ENCODE measurements around the gene FZD10. TPM values are rescaled to one million over a fixed set of nuclear protein-coding genes. Genes with fewer than 3 reads are reported as not detected.

FZD10 gene
- total and polyA plus RNA-seq, 2 donors: 0.37 to 0.57 TPM

- WGBS: 89% methylated on average over 7 of the region's 7 CpGs
- no peak for DNase-seq (ENCODE audit: low read depth in 6 of 9, low spot score in 9 of 9)
- Histone ChIP-seq H3K36me3 (ENCODE audit: control insufficient read depth in 2 of 2, insufficient read depth in 2 of 2, low read length in 1 of 2) (no peaks in the 10 kb centered on the region), H3K27ac (ENCODE audit: low read depth in 1 of 2, low read length in 1 of 2) (no peak overlapping the region), H3K4me1 (ENCODE audit: control insufficient read depth in 2 of 2, insufficient read depth in 2 of 2, low read length in 2 of 2) (no peaks in the 10 kb centered on the region), H3K4me3 (ENCODE audit: low read length in 2 of 2) (no peak overlapping the region), H3K9me3 (ENCODE audit: control insufficient read depth in 2 of 2, insufficient read depth in 1 of 2, low read length in 1 of 2) (no peaks in the 10 kb centered on the region), H3K27me3 (ENCODE audit: control insufficient read depth in 2 of 2, insufficient read depth in 1 of 2, low read length in 1 of 2) (peaks cover 2 to 9% of the 10 kb centered on the region in 2 donors)
These were observed 16.9 kb downstream of the FZD10 start for GRCh38 chr12:130179191-130179590.

GRCh38 chr12:130179621-130180020 lies 17.4 kb downstream of the FZD10 start:
- H3K27me3 ChIP-seq (ENCODE audit: control insufficient read depth in 2 of 2, insufficient read depth in 1 of 2, low read length in 1 of 2): peaks cover 2 to 9% of the 10 kb centered on the region in 2 donors
- 94% methylated on average over 11 of the region's 11 CpGs for WGBS
- DNase-seq (ENCODE audit: low read depth in 6 of 9, low spot score in 9 of 9): no peak
- no peaks in the 10 kb centered on the region for H3K36me3 ChIP-seq (ENCODE audit: control insufficient read depth in 2 of 2, insufficient read depth in 2 of 2, low read length in 1 of 2)
- no peak overlapping the region for H3K4me3 ChIP-seq (ENCODE audit: low read length in 2 of 2)
- H3K4me1 ChIP-seq (ENCODE audit: control insufficient read depth in 2 of 2, insufficient read depth in 2 of 2, low read length in 2 of 2): no peaks in the 10 kb centered on the region
- no peaks in the 10 kb centered on the region for H3K9me3 ChIP-seq (ENCODE audit: control insufficient read depth in 2 of 2, insufficient read depth in 1 of 2, low read length in 1 of 2)
- no peak overlapping the region for H3K27ac ChIP-seq (ENCODE audit: low read depth in 1 of 2, low read length in 1 of 2)

GRCh38 chr12:130181211-130181610 lies 18.9 kb downstream of the FZD10 start:
- Histone ChIP-seq H3K27me3 (ENCODE audit: control insufficient read depth in 2 of 2, insufficient read depth in 1 of 2, low read length in 1 of 2) (peaks cover 2 to 9% of the 10 kb centered on the region in 2 donors), H3K9me3 (ENCODE audit: control insufficient read depth in 2 of 2, insufficient read depth in 1 of 2, low read length in 1 of 2) (no peaks in the 10 kb centered on the region), H3K4me1 (ENCODE audit: control insufficient read depth in 2 of 2, insufficient read depth in 2 of 2, low read length in 2 of 2) (no peaks in the 10 kb centered on the region), H3K27ac (ENCODE audit: low read depth in 1 of 2, low read length in 1 of 2) (no peak overlapping the region), H3K4me3 (ENCODE audit: low read length in 2 of 2) (no peak overlapping the region), H3K36me3 (ENCODE audit: control insufficient read depth in 2 of 2, insufficient read depth in 2 of 2, low read length in 1 of 2) (no peaks in the 10 kb centered on the region)
- DNase-seq (ENCODE audit: low read depth in 6 of 9, low spot score in 9 of 9): no peak
- WGBS: 88% methylated on average over 10 of the region's 10 CpGs

- no peak overlapping the region for H3K4me3 ChIP-seq (ENCODE audit: low read length in 2 of 2)
- H3K27ac ChIP-seq (ENCODE audit: low read depth in 1 of 2, low read length in 1 of 2): no peak overlapping the region
- no peak for DNase-seq (ENCODE audit: low read depth in 6 of 9, low spot score in 9 of 9)
- WGBS: 89% methylated on average over 23 of the region's 23 CpGs
- H3K27me3 ChIP-seq (ENCODE audit: control insufficient read depth in 2 of 2, insufficient read depth in 1 of 2, low read length in 1 of 2): peaks cover 0 to 4% of the 10 kb centered on the region in 2 donors
- no peaks in the 10 kb centered on the region for H3K9me3 ChIP-seq (ENCODE audit: control insufficient read depth in 2 of 2, insufficient read depth in 1 of 2, low read length in 1 of 2)
- H3K4me1 ChIP-seq (ENCODE audit: control insufficient read depth in 2 of 2, insufficient read depth in 2 of 2, low read length in 2 of 2): no peaks in the 10 kb centered on the region
- no peaks in the 10 kb centered on the region for H3K36me3 ChIP-seq (ENCODE audit: control insufficient read depth in 2 of 2, insufficient read depth in 2 of 2, low read length in 1 of 2)
These were observed 21.5 kb downstream of the FZD10 start for GRCh38 chr12:130183585-130184370.

GRCh38 chr12:130184404-130185090 lies 22.3 kb downstream of the FZD10 start:
- Histone ChIP-seq H3K9me3 (ENCODE audit: control insufficient read depth in 2 of 2, insufficient read depth in 1 of 2, low read length in 1 of 2) (no peaks in the 10 kb centered on the region), H3K27me3 (ENCODE audit: control insufficient read depth in 2 of 2, insufficient read depth in 1 of 2, low read length in 1 of 2) (peaks cover 0 to 3% of the 10 kb centered on the region in 2 donors), H3K4me3 (ENCODE audit: low read length in 2 of 2) (no peak overlapping the region), H3K4me1 (ENCODE audit: control insufficient read depth in 2 of 2, insufficient read depth in 2 of 2, low read length in 2 of 2) (no peaks in the 10 kb centered on the region), H3K27ac (ENCODE audit: low read depth in 1 of 2, low read length in 1 of 2) (no peak overlapping the region), H3K36me3 (ENCODE audit: control insufficient read depth in 2 of 2, insufficient read depth in 2 of 2, low read length in 1 of 2) (no peaks in the 10 kb centered on the region)
- WGBS: 88% methylated on average over 12 of the region's 12 CpGs
- DNase-seq (ENCODE audit: low read depth in 6 of 9, low spot score in 9 of 9): no peak

GRCh38 chr12:130185455-130186391 lies 23.5 kb downstream of the FZD10 start:
- Histone ChIP-seq H3K4me3 (ENCODE audit: low read length in 2 of 2) (no peak overlapping the region), H3K27ac (ENCODE audit: low read depth in 1 of 2, low read length in 1 of 2) (no peak overlapping the region), H3K36me3 (ENCODE audit: control insufficient read depth in 2 of 2, insufficient read depth in 2 of 2, low read length in 1 of 2) (no peaks in the 10 kb centered on the region), H3K9me3 (ENCODE audit: control insufficient read depth in 2 of 2, insufficient read depth in 1 of 2, low read length in 1 of 2) (no peaks in the 10 kb centered on the region), H3K27me3 (ENCODE audit: control insufficient read depth in 2 of 2, insufficient read depth in 1 of 2, low read length in 1 of 2) (peaks cover 0 to 2% of the 10 kb centered on the region in 2 donors), H3K4me1 (ENCODE audit: control insufficient read depth in 2 of 2, insufficient read depth in 2 of 2, low read length in 2 of 2) (no peaks in the 10 kb centered on the region)
- DNase-seq (ENCODE audit: low read depth in 6 of 9, low spot score in 9 of 9): no peak
- 93% methylated on average over 30 of the region's 30 CpGs for WGBS

GRCh38 chr12:130186651-130187268 lies 24.5 kb downstream of the FZD10 start:
- no peak for DNase-seq (ENCODE audit: low read depth in 6 of 9, low spot score in 9 of 9)
- 39% methylated on average over 13 of the region's 13 CpGs for WGBS
- no peaks in the 10 kb centered on the region for H3K36me3 ChIP-seq (ENCODE audit: control insufficient read depth in 2 of 2, insufficient read depth in 2 of 2, low read length in 1 of 2)

GRCh38 chr12:130192642-130193345 lies 30.5 kb downstream of the FZD10 start:
- H3K27me3 ChIP-seq (ENCODE audit: control insufficient read depth in 2 of 2, insufficient read depth in 1 of 2, low read length in 1 of 2): no peaks in the 10 kb centered on the region
- WGBS: 72% methylated on average over 19 of the region's 19 CpGs
- DNase-seq (ENCODE audit: low read depth in 6 of 9, low spot score in 9 of 9): no peak

More at GRCh38 chr12:130186651-130187268, 24.5 kb downstream of the FZD10 start:
- Histone ChIP-seq H3K27me3 (ENCODE audit: control insufficient read depth in 2 of 2, insufficient read depth in 1 of 2, low read length in 1 of 2) (peaks cover 0 to 2% of the 10 kb centered on the region in 2 donors), H3K27ac (ENCODE audit: low read depth in 1 of 2, low read length in 1 of 2) (no peak overlapping the region), H3K4me1 (ENCODE audit: control insufficient read depth in 2 of 2, insufficient read depth in 2 of 2, low read length in 2 of 2) (no peaks in the 10 kb centered on the region), H3K9me3 (ENCODE audit: control insufficient read depth in 2 of 2, insufficient read depth in 1 of 2, low read length in 1 of 2) (no peaks in the 10 kb centered on the region), H3K4me3 (ENCODE audit: low read length in 2 of 2) (no peak overlapping the region)

More at GRCh38 chr12:130192642-130193345, 30.5 kb downstream of the FZD10 start:
- no peaks in the 10 kb centered on the region for H3K36me3 ChIP-seq (ENCODE audit: control insufficient read depth in 2 of 2, insufficient read depth in 2 of 2, low read length in 1 of 2)
- H3K9me3 ChIP-seq (ENCODE audit: control insufficient read depth in 2 of 2, insufficient read depth in 1 of 2, low read length in 1 of 2): no peaks in the 10 kb centered on the region
- no peaks in the 10 kb centered on the region for H3K4me1 ChIP-seq (ENCODE audit: control insufficient read depth in 2 of 2, insufficient read depth in 2 of 2, low read length in 2 of 2)
- no peak overlapping the region for H3K4me3 ChIP-seq (ENCODE audit: low read length in 2 of 2)
- no peak overlapping the region for H3K27ac ChIP-seq (ENCODE audit: low read depth in 1 of 2, low read length in 1 of 2)

All from thymus (tissue), 11 donors.